ENCODE measurements around the gene UXS1. TPM values are rescaled to one million over a fixed set of nuclear protein-coding genes. Genes with fewer than 3 reads are reported as not detected.

The UXS1 gene
- total RNA-seq, 4 donors from 2014 or later, result 20.4 to 44.6 (median 32.1) TPM

GRCh38 chr2:106185475-106186184 lies 8.5 kb downstream of the UXS1 start:
- H3K27me3 ChIP-seq, result no peaks in the 10 kb centered on the region
- H3K4me3 ChIP-seq, result no peak overlapping the region
- TF ChIP-seq POLR2A (IDR thresholded peaks at IDR 0.05), result no peak
- H3K9me3 ChIP-seq, result no peaks in the 10 kb centered on the region
- H3K36me3 ChIP-seq, result no peaks in the 10 kb centered on the region
- peaks cover 0 to 9% (median 0%) of the 10 kb centered on the region in 4 donors for H3K4me1 ChIP-seq
- DNase-seq, result no peak
- H3K27ac ChIP-seq, result no peak overlapping the region

DNA sequence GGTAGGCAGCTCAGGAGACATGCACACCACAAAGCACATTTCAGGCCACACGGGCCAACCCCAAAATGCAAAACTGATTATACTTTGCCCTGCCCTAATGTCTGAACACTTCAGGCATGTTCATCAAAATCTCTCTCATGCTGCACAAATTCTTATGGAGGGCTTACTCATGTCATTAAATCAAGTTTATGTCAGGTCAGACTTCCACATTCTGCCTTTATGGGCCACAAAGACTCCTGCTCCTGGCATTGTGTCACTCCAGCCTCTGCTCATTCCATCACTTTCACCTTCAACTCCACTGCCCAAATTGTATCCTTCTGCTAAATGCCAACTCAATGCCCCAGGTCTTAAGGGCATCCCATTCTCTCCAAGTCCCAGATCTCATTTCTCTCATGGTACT lies 9.2 kb downstream of the UXS1 start:
- Histone ChIP-seq H3K27me3 (no peaks in the 10 kb centered on the region), H3K4me1 (peaks cover 0 to 8% (median 0%) of the 10 kb centered on the region in 4 donors), H3K4me3 (no peak overlapping the region), H3K9me3 (no peaks in the 10 kb centered on the region), H3K36me3 (no peaks in the 10 kb centered on the region), H3K27ac (no peak overlapping the region)
- DNase-seq, result no peak
- TF ChIP-seq, protein P1, sequence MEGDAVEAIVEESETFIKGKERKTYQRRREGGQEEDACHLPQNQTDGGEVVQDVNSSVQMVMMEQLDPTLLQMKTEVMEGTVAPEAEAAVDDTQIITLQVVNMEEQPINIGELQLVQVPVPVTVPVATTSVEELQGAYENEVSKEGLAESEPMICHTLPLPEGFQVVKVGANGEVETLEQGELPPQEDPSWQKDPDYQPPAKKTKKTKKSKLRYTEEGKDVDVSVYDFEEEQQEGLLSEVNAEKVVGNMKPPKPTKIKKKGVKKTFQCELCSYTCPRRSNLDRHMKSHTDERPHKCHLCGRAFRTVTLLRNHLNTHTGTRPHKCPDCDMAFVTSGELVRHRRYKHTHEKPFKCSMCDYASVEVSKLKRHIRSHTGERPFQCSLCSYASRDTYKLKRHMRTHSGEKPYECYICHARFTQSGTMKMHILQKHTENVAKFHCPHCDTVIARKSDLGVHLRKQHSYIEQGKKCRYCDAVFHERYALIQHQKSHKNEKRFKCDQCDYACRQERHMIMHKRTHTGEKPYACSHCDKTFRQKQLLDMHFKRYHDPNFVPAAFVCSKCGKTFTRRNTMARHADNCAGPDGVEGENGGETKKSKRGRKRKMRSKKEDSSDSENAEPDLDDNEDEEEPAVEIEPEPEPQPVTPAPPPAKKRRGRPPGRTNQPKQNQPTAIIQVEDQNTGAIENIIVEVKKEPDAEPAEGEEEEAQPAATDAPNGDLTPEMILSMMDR (IDR thresholded peaks at IDR 0.05), result no peak
- no peak for TF ChIP-seq POLR2A (IDR thresholded peaks at IDR 0.05)

GRCh38 chr2:106184394-106184793 lies 9.7 kb downstream of the UXS1 start:
- Histone ChIP-seq H3K36me3 (no peaks in the 10 kb centered on the region), H3K27me3 (no peaks in the 10 kb centered on the region), H3K27ac (no peak overlapping the region), H3K4me1 (peaks cover 0 to 4% (median 0%) of the 10 kb centered on the region in 4 donors), H3K4me3 (no peak overlapping the region), H3K9me3 (no peaks in the 10 kb centered on the region)
- DNase-seq, result no peak
- no peak for TF ChIP-seq POLR2A (IDR thresholded peaks at IDR 0.05)
- TF ChIP-seq, protein P1 (IDR thresholded peaks at IDR 0.05), result no peak

- Histone ChIP-seq H3K4me3 (no peak overlapping the region), H3K27ac (no peak overlapping the region), H3K9me3 (no peaks in the 10 kb centered on the region), H3K36me3 (no peaks in the 10 kb centered on the region), H3K4me1 (peaks cover 0 to 4% (median 0%) of the 10 kb centered on the region in 4 donors), H3K27me3 (no peaks in the 10 kb centered on the region)
- TF ChIP-seq POLR2A (IDR thresholded peaks at IDR 0.05), result no peak
- TF ChIP-seq, protein P1 (IDR thresholded peaks at IDR 0.05), result no peak
- DNase-seq, result no peak
These were observed 10.9 kb downstream of the UXS1 start for GRCh38 chr2:106183101-106183696.

DNA sequence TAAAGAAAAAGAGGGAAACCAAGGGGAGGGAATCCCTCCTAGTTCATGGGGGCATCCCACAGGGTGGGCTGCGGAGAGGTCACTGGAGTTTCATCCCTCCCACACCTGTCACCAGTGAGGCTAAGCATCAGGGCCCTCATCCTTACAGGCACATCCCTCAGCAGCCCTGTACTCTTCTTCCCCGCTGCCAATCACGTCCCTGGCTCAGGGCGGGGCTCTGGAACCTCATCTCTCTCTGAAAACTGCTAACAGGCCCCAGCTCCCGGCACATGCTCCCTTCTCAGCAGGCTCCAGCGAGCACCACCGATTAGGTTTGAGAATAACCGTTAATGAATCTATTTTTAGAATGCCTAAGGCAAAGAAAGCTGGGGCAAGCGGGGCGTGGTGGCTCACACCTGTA lies 13.0 kb downstream of the UXS1 start:
- TF ChIP-seq, protein P1 (IDR thresholded peaks at IDR 0.05), result no peak
- TF ChIP-seq POLR2A (IDR thresholded peaks at IDR 0.05), result no peak
- H3K27me3 ChIP-seq, result no peaks in the 10 kb centered on the region
- no peak overlapping the region for H3K4me3 ChIP-seq
- no peaks in the 10 kb centered on the region for H3K36me3 ChIP-seq
- no peaks in the 10 kb centered on the region for H3K9me3 ChIP-seq
- no peak for DNase-seq
- peaks cover 0 to 4% (median 0%) of the 10 kb centered on the region in 4 donors for H3K4me1 ChIP-seq
- H3K27ac ChIP-seq, result no peak overlapping the region

DNA sequence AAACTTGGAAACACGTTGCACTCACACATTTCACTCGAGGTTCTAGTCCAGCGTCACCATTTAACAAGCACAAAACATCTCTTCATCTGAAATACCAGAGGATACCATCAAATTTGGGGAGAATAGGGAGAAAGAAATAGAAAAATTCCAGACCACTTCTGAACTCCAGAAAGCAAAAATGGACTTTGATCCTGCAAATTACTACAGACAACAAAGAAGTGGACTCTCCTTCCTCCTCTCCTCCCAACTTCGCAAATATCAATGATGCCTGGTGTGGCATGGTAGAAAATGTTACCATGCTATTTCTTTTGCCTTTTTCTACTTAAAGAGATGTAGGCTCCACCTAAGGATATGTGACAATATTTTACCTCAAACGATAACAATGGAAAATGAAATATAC lies 13.5 kb downstream of the UXS1 start:
- DNase-seq, result no peak
- no peaks in the 10 kb centered on the region for H3K27me3 ChIP-seq
- TF ChIP-seq POLR2A (IDR thresholded peaks at IDR 0.05), result no peak
- TF ChIP-seq, protein P1 (IDR thresholded peaks at IDR 0.05), result no peak
- H3K4me3 ChIP-seq, result no peak overlapping the region
- H3K9me3 ChIP-seq, result no peaks in the 10 kb centered on the region
- no peak overlapping the region for H3K27ac ChIP-seq
- H3K4me1 ChIP-seq, result peaks cover 0 to 4% (median 0%) of the 10 kb centered on the region in 4 donors
- no peaks in the 10 kb centered on the region for H3K36me3 ChIP-seq
